SK-MEL-5 (cell line): Measurements from ENCODE around the gene ANXA4. TPM values are rescaled to one million over a fixed set of nuclear protein-coding genes. Genes with fewer than 3 reads are reported as not detected.
"Not testable (repeated sequence)": the region's sequence is repeated elsewhere in the genome, so short reads cannot be mapped to it uniquely, and the experiment has no call there.

Experiments used
- DNase-seq: peaks from one replicate; pipeline ENCODE4 v3.0.0-alpha.2; 2016; ENCODE audit warnings: low read depth, low spot score
- in situ Hi-C: cut with HindIII; loops from 2 replicates; pipeline ENCODE4 v1.10.0; 2016; ENCODE audit warnings: low sequenced_read_pairs, high pct_unique_total_duplicates, low pct_unique_long_range_greater_than_20kb
- total RNA-seq: library from RNA; depleted of rRNA; stranded (reverse); fragments of >200 nt; shearing (Covaris generic); gene quantifications from 2 replicates; pipeline ENCODE4 v1.2.3, GENCODE V29; 2014

ANXA4 gene
- total RNA-seq, 1 experiment from 2014 or later, result 24.6 TPM

- DNase-seq, result peak; percentile 83
- in situ Hi-C loops, result no loop called here
Measured at GRCh38 chr2:69741229-69741574, 732 bp upstream of the ANXA4 start.

DNA sequence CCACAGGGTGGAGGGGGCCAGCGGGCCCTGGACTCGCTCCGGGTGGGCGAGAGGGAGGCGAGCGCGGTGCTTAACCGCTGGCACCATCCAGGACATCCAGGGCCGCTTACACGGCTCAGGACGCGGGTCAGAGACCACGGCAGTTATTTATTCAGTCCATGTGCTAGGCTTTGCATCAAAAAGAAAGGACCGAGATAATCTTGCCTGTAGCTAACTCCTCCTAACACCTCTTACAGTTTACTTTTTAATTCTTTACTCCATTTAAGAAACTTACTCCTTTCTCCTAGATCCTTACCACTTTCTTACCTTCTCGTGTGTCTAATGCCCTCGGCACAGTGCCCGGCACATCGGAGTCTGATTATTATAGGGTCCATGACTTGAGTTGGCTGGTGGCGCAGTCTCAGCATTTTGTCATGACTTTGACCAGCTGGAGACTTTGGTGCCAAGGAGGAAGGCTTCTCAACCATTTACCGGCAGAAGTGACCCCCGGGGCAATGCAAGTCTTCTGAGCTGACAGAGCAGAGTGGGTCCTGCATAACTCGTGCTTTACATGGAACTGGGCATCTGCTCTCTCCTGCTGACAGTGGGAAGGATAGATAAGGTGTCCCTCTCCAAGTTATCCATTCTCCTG, 503 bp downstream of the ANXA4 start:
- DNase-seq, result peak; percentile 38

GRCh38 chr2:69743847-69744264, 1.9 kb downstream of the ANXA4 start:
- no peak for DNase-seq
- in situ Hi-C loops, result no loop called here

More for the DNA sequence above, 503 bp downstream of the ANXA4 start:
- in situ Hi-C loops, result no loop called here

DNA sequence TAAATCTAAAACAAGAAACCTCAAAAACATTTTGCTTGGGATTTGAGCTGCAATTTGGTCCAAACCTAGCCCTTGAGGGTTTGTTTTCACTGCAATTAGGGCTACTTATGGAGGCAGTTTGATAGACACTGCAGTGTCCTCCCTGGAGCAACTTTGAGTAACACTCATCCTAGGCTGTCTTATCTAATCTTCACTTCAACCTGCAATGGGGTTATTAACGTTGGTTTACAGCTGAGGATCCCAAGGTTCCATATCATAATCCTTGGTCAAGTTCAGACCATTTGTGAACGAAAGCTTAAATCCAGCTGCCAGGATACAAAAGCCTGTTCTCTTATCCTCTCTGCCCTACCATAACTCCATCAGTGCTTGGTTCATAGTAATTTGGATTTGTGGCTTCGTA, 2.5 kb downstream of the ANXA4 start:
- in situ Hi-C loops, result no loop called here
- no peak for DNase-seq

DNA sequence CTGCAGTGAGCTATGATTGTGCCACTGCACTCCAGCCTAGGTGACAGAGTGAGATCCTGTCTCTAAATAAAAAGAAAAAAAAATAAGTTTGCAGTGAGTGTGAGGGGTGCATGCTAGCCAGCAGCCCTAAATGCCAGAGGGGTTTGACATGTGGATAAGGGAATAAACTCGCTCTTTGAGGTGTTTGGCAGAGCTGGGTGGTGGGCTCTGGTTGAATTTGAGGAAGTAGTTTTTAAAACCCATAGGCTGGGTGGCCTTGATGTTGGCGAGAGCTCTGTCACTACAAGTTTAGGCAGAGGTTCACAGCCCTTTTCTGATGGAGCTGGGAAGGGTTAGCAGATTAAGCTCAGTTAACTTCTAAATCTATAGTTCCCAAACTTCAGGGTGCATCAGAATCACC, 3.1 kb downstream of the ANXA4 start:
- in situ Hi-C loops, result no loop called here
- no peak for DNase-seq

DNA sequence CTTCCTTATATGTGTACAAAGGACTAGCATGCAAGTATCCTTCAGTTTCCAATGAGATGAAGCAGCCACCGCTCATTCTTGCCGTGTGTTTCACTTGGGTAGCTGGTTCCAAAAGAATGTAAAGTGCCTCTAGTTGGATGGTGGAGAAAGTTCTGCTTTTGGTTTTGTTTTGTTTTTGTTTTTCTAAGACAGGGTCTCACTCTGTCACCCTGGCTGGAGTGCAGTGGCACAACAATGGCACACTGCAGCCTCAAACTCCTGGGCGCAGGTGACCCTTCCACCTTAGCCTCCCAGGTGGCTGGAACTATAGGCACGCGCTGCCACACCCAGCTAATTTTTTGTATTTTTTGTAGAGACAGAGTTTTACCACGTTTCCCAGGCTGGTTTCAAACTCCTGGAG, 8.3 kb downstream of the ANXA4 start:
- in situ Hi-C loops, result no loop called here

DNA sequence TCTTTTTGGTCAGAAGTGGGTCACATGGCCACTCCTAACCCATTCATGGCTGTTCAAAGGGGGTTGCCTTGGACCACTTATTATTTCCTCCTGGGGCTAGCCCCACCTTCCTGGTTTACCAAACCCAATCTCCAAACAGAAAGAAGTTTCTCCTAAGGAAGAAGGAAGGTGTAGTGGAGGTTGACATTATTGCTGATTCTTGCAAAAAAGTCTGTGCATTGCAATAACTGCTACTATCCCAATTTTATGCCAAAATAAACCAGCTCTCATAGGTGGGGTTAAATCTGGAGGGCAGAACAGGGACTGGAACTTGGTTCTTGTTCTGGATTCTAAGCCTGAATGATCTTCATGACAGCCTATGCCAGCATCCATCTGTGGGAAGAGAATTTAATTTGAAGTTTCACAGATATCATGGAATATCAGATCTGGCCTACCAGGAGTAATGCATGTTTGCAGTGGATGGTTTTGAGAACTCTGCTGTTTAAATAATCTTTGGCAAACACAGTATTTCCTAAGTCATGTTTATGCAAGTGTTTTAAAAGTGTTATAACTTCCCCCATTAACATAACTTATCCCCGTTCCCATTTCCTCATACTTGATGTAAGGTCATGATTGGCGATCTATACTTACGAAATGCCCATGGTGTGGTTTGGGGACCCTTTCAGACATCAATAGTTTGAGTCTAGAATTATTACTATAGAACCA, 11.9 kb downstream of the ANXA4 start:
- in situ Hi-C loops, result no loop called here
- no peak for DNase-seq

More for the DNA sequence above, 8.3 kb downstream of the ANXA4 start:
- no peak for DNase-seq

- in situ Hi-C loops, result no loop called here
- no peak for DNase-seq
Measured at GRCh38 chr2:69754633-69755032, 12.7 kb downstream of the ANXA4 start.

DNA sequence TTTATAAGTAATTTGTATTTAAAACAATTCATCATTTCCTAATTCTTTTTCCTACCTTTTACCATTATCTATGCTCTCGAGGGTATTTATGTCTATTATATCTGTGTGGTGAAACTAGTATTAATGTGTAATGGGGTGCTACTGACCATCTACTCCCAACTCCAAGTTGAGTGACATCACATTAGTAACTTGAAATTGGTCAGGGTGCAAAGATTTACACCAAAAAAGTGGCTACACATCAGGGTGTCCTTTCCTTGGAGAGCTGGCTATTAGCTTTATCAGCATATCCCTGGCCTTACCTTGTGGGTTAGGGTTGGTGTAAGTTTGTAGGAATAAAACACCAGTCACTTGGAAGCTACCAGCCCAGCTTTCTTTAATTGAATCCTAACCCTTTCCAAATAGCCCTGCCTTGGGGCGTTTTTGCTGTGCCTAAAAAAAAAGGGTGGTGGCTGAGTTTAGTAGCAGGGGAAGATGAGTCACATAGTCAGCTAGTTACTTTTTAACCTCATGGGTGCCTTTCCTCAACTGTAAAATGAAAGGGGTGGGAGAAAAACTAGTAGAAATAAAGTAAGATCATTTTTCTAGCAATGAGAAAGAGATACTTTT, 14.0 kb downstream of the ANXA4 start:
- peak; percentile 89 for DNase-seq
- in situ Hi-C loops, result no loop called here

GRCh38 chr2:69762025-69762424, 20.1 kb downstream of the ANXA4 start:
- in situ Hi-C loops, result no loop called here

GRCh38 chr2:69762513-69763494, 20.9 kb downstream of the ANXA4 start:
- DNase-seq, result peak; percentile 93

More at GRCh38 chr2:69762025-69762424, 20.1 kb downstream of the ANXA4 start:
- DNase-seq, result no peak

GRCh38 chr2:69763831-69764230, 21.9 kb downstream of the ANXA4 start:
- in situ Hi-C loops, DNase-seq: not testable (repeated sequence)

More at GRCh38 chr2:69762513-69763494, 20.9 kb downstream of the ANXA4 start:
- in situ Hi-C loops, result no loop called here

DNA sequence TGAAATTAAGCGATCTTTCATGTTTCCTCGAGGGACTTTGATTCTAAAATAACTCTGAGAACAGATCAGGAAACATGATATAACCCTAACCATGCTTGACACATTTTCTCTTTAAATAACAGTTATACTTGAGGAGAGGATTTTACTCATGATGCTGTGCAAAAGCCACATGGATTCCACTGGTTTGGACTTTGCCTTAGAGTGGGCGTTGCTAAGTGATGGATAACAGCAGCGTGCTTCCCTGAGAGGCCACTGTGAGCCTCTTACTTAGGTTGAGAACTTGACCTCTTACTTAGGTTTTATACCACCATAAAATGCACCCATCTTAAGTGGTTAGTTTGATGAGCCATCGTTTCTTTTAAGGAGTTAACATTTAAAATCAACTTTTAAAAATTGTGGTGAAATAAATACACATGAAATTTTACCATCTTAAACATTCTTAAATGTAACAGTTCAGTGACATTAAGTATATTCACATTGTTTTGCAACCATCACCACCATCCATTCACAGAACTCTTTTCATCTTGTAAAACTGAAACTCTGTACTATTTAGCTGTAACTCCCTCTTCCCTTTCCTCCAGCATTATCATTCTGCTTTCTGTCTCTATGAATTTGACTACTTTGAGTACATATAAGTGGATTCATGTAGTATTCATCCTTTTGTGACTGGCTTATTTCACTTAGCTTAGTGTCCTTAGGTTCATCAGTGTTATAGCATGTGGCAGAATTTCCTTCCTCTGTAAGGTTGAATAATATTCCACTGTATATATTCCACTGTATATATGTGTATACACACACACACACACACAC, 22.6 kb downstream of the ANXA4 start:
- DNase-seq, result no peak
- in situ Hi-C loops, result no loop called here

- in situ Hi-C loops, result no loop called here
- no peak for DNase-seq
Measured at GRCh38 chr2:69765096-69765380, 23.1 kb downstream of the ANXA4 start.

- DNase-seq, result no peak
- in situ Hi-C loops, result no loop called here
Measured at GRCh38 chr2:69766014-69766413, 24.1 kb downstream of the ANXA4 start.

DNA sequence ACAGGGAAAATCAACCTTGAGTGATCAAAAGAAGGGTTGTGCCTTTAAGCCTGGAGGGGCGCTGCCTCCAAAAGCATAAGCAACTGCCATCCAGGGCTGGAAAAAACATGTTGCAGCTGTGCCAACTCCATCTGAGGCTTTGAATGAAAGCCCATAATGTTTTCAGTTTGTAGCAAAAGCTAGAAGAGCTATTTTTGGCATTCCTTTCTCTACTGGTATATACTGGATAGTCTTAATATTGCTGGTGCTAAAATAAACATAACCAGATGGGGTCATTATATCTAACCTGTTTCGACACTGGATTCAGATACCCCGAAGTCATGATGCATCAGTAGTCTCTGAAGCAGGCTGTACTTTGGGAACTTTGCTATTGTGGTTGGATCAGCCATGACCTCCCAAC, 25.1 kb downstream of the ANXA4 start:
- DNase-seq, result no peak

DNA sequence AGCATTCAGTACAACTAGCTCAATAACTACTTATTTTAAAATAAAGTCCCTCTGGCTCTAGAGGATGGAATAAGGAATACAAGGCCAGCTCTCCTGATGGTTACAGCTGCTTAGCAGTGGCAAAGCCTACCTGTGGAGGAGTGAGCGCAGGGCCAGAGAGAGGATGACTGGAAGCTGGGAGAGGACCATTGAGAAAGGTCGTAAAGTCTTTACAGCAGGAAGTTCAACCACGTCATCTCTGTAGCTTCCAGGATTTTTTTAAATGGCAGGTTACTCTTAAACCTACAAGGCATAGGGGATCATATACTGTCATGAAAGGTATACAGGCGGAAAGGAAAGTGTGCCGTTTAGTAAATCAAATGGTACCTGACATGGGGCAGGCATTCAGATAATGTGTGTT, 26.3 kb downstream of the ANXA4 start:
- in situ Hi-C loops, result no loop called here
- no peak for DNase-seq

More for the DNA sequence above, 25.1 kb downstream of the ANXA4 start:
- in situ Hi-C loops, result no loop called here
